ENCODE measurements around the gene GPC3. TPM values are rescaled to one million over a fixed set of nuclear protein-coding genes. Genes with fewer than 3 reads are reported as not detected.

GPC3 gene
- total RNA-seq, 2 experiments from 2014 or later: 0.40 to 0.72 TPM

GRCh38 chrX:133865761-133866471 lies 119.5 kb downstream of the GPC3 start:
- no peaks in the 10 kb centered on the region for H3K9me3 Mint-ChIP-seq
- POLR2A ChIA-PET: no interaction called here

DNA sequence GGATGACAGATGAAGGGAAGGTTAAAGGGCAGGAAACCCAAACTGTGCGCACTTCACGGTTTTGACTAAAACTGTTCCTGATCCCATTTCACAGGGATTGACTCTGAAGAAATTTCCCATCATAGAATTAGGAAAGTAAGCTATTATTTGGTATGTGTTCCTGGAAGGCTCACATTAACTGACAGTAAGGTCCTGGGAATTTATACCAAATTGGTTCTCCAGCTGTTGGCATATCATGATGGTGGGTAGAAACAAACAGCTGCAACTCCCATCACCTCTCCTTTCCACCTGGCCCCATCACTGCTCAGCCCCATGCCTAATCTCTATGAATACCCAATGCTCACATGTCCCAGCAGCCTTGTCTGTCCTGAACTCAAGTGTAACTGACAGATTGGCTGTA lies 121.2 kb downstream of the GPC3 start:
- Mint-ChIP-seq H3K36me3 (no peaks in the 10 kb centered on the region), H3K27me3 (no peaks in the 10 kb centered on the region), H3K9me3 (no peaks in the 10 kb centered on the region), H3K27ac (no peak overlapping the region), H3K4me1 (no peaks in the 10 kb centered on the region), H3K4me3 (no peak overlapping the region)
- DNase-seq (no peak), ATAC-seq (ENCODE audit: low read depth) (no peak)
- POLR2A ChIA-PET: no interaction called here

More at GRCh38 chrX:133865761-133866471, 119.5 kb downstream of the GPC3 start:
- Mint-ChIP-seq H3K27ac (no peak overlapping the region), H3K4me3 (no peak overlapping the region), H3K27me3 (no peaks in the 10 kb centered on the region), H3K36me3 (no peaks in the 10 kb centered on the region), H3K4me1 (no peaks in the 10 kb centered on the region)
- DNase-seq (no peak), ATAC-seq (ENCODE audit: low read depth) (no peak)

GRCh38 chrX:133859860-133860259 lies 125.5 kb downstream of the GPC3 start:
- Mint-ChIP-seq H3K4me3 (no peak overlapping the region), H3K27ac (no peak overlapping the region), H3K9me3 (no peaks in the 10 kb centered on the region), H3K27me3 (peaks cover 2% of the 10 kb centered on the region), H3K36me3 (no peaks in the 10 kb centered on the region), H3K4me1 (no peaks in the 10 kb centered on the region)
- ATAC-seq (ENCODE audit: low read depth) (no peak), DNase-seq (no peak)
- POLR2A ChIA-PET: no interaction called here

DNA sequence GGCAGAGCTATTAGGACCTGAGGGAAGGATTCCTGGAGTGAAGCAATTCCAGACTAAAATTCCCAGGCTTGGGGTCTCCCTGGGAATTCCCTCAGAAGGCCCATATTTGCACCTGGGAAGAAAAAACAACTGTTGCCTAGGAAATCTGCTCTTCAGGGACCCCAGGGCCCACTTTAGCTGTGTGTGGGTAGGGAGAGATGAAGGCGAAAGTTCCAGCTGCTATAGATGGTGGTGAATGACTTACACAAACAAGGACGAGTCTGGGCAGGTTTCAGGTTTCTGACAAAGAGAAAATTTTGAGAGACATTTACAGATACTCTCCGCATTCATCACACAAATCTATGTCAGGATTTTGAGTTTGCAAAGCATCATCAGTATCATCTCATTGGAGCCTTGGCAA lies 126.1 kb downstream of the GPC3 start:
- H3K4me1 Mint-ChIP-seq: no peaks in the 10 kb centered on the region
- POLR2A ChIA-PET: no interaction called here
- no peak overlapping the region for H3K27ac Mint-ChIP-seq
- ATAC-seq (ENCODE audit: low read depth) (no peak), DNase-seq (no peak)
- no peaks in the 10 kb centered on the region for H3K36me3 Mint-ChIP-seq
- H3K27me3 Mint-ChIP-seq: peaks cover 2% of the 10 kb centered on the region
- no peaks in the 10 kb centered on the region for H3K9me3 Mint-ChIP-seq
- no peak overlapping the region for H3K4me3 Mint-ChIP-seq

GRCh38 chrX:133857640-133858269 lies 127.6 kb downstream of the GPC3 start:
- no peaks in the 10 kb centered on the region for H3K36me3 Mint-ChIP-seq

DNA sequence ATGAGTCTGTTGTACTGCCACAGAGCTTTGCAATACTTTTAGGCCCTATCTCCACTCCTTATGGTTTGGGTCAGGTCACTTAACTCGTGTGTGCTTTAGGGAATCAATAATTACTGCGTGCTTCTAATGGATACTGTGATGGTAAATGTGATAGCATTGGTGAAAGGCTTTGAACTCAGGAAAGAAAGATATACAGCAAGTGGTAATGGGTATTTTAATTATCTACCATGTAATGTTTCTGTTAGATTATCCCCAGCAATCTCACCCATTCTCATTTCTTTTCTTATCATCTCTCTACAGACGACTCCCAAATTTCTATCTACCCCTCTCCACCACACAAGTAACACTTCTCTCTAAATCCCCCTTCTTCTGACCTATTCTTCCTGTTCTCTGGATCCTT lies 128.6 kb downstream of the GPC3 start:
- POLR2A ChIA-PET: no interaction called here
- H3K4me1 Mint-ChIP-seq: no peaks in the 10 kb centered on the region
- H3K4me3 Mint-ChIP-seq: no peak overlapping the region
- H3K27me3 Mint-ChIP-seq: peaks cover 4% of the 10 kb centered on the region
- H3K27ac Mint-ChIP-seq: no peak overlapping the region
- ATAC-seq (ENCODE audit: low read depth) (no peak), DNase-seq (no peak)
- no peaks in the 10 kb centered on the region for H3K9me3 Mint-ChIP-seq
- H3K36me3 Mint-ChIP-seq: no peaks in the 10 kb centered on the region

More at GRCh38 chrX:133857640-133858269, 127.6 kb downstream of the GPC3 start:
- H3K4me1 Mint-ChIP-seq: no peaks in the 10 kb centered on the region
- no peaks in the 10 kb centered on the region for H3K9me3 Mint-ChIP-seq
- peaks cover 4% of the 10 kb centered on the region for H3K27me3 Mint-ChIP-seq
- POLR2A ChIA-PET: no interaction called here
- no peak overlapping the region for H3K27ac Mint-ChIP-seq
- no peak for ATAC-seq (ENCODE audit: low read depth)
- H3K4me3 Mint-ChIP-seq: no peak overlapping the region
- no peak for DNase-seq

DNA sequence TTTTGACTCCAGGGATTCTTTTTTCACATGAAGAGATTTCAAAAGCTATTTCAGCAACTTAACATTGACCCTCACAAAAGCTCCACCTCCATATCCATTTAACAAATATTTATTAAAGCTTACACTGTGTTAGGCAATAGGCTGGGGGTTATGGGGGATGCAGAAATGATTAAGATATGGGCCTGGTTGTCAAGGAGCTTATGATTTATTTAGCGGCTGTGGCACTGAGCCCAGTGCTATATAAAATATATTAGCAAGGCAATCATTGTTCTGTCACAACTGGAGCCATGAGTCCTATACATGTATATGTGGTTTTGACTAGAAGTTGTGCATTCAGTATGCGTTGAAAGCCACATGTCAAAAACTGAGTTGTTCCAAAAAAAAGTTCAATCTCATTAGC lies 131.1 kb downstream of the GPC3 start:
- no peak overlapping the region for H3K27ac Mint-ChIP-seq
- POLR2A ChIA-PET: no interaction called here
- no peaks in the 10 kb centered on the region for H3K9me3 Mint-ChIP-seq
- DNase-seq (no peak), ATAC-seq (ENCODE audit: low read depth) (no peak)
- H3K36me3 Mint-ChIP-seq: no peaks in the 10 kb centered on the region
- H3K4me1 Mint-ChIP-seq: no peaks in the 10 kb centered on the region
- H3K4me3 Mint-ChIP-seq: no peak overlapping the region
- H3K27me3 Mint-ChIP-seq: peaks cover 4% of the 10 kb centered on the region

- Mint-ChIP-seq H3K36me3 (no peaks in the 10 kb centered on the region), H3K27ac (no peak overlapping the region), H3K4me3 (no peak overlapping the region), H3K4me1 (no peaks in the 10 kb centered on the region), H3K9me3 (no peaks in the 10 kb centered on the region), H3K27me3 (peaks cover 4% of the 10 kb centered on the region)
- no peak for DNase-seq
- POLR2A ChIA-PET: no interaction called here
- ATAC-seq (ENCODE audit: low read depth): no peak
These were observed 132.5 kb downstream of the GPC3 start for GRCh38 chrX:133852837-133853356.

- Mint-ChIP-seq H3K27me3 (peaks cover 4% of the 10 kb centered on the region), H3K4me3 (no peak overlapping the region), H3K9me3 (no peaks in the 10 kb centered on the region), H3K4me1 (no peaks in the 10 kb centered on the region), H3K27ac (no peak overlapping the region), H3K36me3 (no peaks in the 10 kb centered on the region)
- POLR2A ChIA-PET: no interaction called here
- DNase-seq (no peak), ATAC-seq (ENCODE audit: low read depth) (no peak)
These were observed 133.0 kb downstream of the GPC3 start for GRCh38 chrX:133852401-133852800.

GRCh38 chrX:133850399-133850798 lies 135.0 kb downstream of the GPC3 start:
- ATAC-seq (ENCODE audit: low read depth) (no peak), DNase-seq (no peak)
- POLR2A ChIA-PET: no interaction called here
- Mint-ChIP-seq H3K4me1 (no peaks in the 10 kb centered on the region), H3K27me3 (peaks cover 4% of the 10 kb centered on the region), H3K36me3 (no peaks in the 10 kb centered on the region), H3K27ac (no peak overlapping the region), H3K4me3 (no peak overlapping the region), H3K9me3 (no peaks in the 10 kb centered on the region)

DNA sequence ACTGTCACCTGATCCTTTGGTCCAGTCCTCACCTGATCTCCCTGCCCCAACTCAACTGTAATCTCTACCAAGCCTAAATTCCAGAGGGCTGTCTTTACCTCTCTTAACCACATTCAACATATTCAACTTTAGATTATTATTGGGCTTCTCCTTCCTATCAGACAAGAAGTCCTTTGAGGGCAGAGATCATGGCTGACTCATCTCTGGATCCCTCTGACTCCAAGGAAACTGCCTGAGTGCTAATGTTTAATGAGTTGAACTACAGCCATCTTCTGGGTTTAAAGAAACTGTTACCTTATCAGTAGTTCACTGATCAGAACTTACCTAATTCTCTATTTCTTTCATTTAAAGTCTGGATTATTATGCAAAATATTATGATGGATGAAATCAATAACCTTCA lies 135.7 kb downstream of the GPC3 start:
- ATAC-seq (ENCODE audit: low read depth) (no peak), DNase-seq (no peak)
- Mint-ChIP-seq H3K36me3 (no peaks in the 10 kb centered on the region), H3K9me3 (no peaks in the 10 kb centered on the region), H3K27ac (no peak overlapping the region), H3K27me3 (peaks cover 2% of the 10 kb centered on the region), H3K4me3 (no peak overlapping the region), H3K4me1 (no peaks in the 10 kb centered on the region)
- POLR2A ChIA-PET: no interaction called here

DNA sequence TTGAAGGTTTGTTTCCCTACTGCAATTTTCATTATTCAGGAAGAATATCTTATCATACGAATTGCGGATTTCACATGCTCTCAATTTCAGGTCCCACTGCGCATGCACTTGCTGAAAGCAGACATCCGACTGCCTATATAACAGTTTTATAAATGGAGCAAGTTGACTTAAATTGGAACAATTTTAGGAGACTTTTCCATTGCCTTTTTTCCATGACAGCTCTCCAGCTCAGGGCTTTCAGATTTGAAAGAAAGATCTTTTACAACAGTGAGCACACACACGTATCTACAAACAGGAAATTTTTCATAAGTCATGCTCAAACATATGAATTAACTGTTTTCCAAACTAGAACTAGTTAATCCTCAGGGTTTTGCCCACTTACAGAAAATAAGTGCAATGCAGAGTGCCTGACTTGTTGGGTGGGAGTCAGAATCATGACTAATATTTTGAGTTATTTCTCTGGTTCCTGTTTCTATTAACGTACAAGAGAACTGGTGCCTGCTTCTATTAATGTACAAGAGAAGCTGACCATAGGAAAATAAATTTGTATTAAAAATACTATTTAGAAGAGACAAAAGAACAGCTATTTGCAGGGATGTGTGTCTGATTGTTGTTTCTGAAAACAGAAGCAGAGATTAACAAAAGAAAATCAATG lies 137.9 kb downstream of the GPC3 start:
- Mint-ChIP-seq H3K27ac (no peak overlapping the region), H3K9me3 (no peaks in the 10 kb centered on the region), H3K36me3 (no peaks in the 10 kb centered on the region), H3K4me1 (no peaks in the 10 kb centered on the region), H3K27me3 (no peaks in the 10 kb centered on the region), H3K4me3 (no peak overlapping the region)
- DNase-seq (no peak), ATAC-seq (ENCODE audit: low read depth) (no peak)
- POLR2A ChIA-PET: no interaction called here

DNA sequence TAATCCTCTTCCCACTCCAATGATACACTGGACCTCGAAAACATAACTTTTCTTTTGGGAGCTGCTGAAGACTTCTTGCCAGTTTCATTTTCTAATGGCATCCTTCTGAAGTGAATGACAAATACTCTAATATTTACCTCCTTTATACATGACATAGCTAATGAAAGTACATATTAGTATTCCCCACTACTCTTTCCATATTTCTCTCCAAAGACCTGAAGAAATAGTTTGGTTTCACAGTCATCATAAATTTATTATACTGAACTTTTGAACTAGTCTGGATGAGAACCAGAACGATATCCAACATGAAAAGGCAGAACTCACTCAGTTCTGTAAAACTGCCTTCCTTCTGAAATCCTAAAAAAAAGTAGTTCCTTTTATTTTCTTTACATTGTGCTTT lies 139.1 kb downstream of the GPC3 start:
- POLR2A ChIA-PET: no interaction called here
- H3K27me3 Mint-ChIP-seq: no peaks in the 10 kb centered on the region
- H3K4me3 Mint-ChIP-seq: no peak overlapping the region
- H3K4me1 Mint-ChIP-seq: no peaks in the 10 kb centered on the region
- DNase-seq (no peak), ATAC-seq (ENCODE audit: low read depth) (no peak)
- no peaks in the 10 kb centered on the region for H3K36me3 Mint-ChIP-seq
- H3K27ac Mint-ChIP-seq: no peak overlapping the region
- no peaks in the 10 kb centered on the region for H3K9me3 Mint-ChIP-seq

DNA sequence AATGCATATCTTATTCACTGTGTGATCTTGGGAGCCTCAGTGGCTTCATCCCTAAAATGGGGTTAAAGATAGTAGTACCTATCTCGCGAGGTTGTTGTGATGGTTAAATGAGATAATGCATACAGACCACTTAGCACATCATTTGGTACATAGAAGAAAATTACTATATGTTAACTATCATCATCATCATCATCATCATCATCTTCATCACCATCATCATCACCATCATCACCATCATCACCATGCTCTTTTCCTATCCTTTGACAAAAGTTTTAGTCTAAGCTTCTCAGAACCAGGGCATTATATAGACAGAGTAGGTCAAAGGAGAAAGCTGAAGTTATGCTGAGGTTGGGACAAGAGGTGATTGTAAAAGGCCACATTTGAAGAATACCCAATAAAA lies 145.0 kb downstream of the GPC3 start:
- ATAC-seq (ENCODE audit: low read depth): no peak
- no peak for DNase-seq
- H3K9me3 Mint-ChIP-seq: no peaks in the 10 kb centered on the region
- H3K27ac Mint-ChIP-seq: no peak overlapping the region
- H3K4me3 Mint-ChIP-seq: no peak overlapping the region
- no peaks in the 10 kb centered on the region for H3K4me1 Mint-ChIP-seq
- H3K36me3 Mint-ChIP-seq: no peaks in the 10 kb centered on the region
- POLR2A ChIA-PET: no interaction called here
- no peaks in the 10 kb centered on the region for H3K27me3 Mint-ChIP-seq

All from activated naive CD8-positive, alpha-beta T cell treated with anti-CD3 and anti-CD28 coated beads, Interleukin-2, amount 10 ng/mL, durations not matched to agents 7 days and 5 days (primary cell).